GM18861 (cell line): ENCODE measurements around the gene MDK.

Experiments
- ATAC-seq: cut with Tn5 transposase; IDR thresholded peaks from one replicate; pipeline ENCODE4 v1.9.1; 2021; ENCODE audit not compliant: unreplicated experiment

Gene MDK

GRCh38 chr11:46393231-46393616, 11.8 kb downstream of the MDK start:
- ATAC-seq: no peak

- no peak for ATAC-seq
Measured at GRCh38 chr11:46393759-46394158, 12.3 kb downstream of the MDK start.

GRCh38 chr11:46397526-46397925, 16.1 kb downstream of the MDK start:
- ATAC-seq: no peak

GRCh38 chr11:46402957-46403902, 21.8 kb downstream of the MDK start:
- no peak for ATAC-seq

GRCh38 chr11:46404476-46405017, 23.1 kb downstream of the MDK start:
- no peak for ATAC-seq

DNA sequence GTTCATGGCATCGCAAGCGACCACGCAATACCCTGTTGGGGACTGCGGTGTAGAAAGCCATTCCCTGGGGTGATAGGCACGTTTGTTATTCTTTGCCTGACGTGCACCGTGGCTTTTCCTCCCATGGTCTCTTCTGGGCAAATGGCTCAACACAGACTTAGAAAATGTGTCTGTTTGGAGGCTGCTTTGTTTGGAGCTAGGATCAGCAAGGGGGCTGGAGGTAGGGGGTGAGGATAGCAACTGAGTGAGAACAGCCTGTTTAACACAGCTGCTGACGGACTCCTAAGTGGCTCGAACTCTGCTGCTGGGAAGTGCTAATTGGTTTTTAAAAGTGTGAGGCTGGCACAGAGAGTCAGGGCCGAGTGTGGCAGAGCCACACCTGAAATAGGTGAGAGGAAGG, 26.2 kb downstream of the MDK start:
- ATAC-seq: no peak

DNA sequence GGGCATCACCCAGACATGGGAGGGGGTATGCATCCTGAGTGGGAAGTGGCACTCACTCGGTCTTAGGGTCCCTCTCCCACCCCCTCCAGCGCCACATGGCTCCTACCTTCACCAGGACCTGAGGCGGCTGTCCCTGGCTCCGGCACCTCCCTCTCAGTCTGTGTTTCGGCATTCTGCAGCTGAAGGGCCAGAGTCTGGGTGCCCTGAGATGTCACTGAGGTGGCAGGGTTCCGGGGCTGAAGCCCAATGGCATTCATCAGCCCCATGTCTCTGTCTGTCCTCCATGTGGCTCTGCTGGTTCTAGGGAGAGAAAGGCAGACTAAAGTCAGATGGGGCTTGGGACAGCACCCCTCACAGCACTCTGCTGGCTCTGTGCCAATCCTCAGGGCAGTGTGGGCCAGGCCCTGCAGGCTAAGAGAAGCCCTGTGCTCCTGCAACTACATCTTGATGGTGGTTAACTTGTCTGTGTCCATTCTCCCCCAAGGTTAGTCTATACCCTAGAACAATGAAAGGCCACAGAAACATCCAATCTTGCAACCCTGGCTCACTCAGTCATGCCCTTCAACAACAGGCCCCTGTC, 27.0 kb downstream of the MDK start:
- ATAC-seq: no peak

DNA sequence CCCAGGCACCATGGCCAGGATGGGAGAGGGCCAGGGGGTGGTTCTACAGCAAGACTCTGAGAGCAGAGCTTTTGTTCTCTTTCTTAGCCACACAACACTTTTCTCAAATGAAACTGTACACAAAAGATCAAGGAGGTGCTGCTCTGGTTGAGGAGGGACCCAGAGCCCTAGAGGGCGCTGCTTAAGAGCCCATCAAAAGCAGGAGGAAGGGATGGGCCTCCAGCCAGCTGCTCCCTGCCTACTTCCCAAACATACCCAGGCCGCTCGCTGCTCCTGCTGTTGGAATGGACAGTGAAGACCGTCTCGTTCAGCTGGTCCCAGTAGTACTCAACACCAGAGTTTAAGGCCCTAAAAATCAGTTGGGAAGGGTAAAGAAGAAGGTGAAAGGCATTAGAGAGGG, 28.6 kb downstream of the MDK start:
- ATAC-seq: no peak

GRCh38 chr11:46413760-46414465, 32.4 kb downstream of the MDK start:
- no peak for ATAC-seq

- ATAC-seq: no peak
Measured at GRCh38 chr11:46414466-46414796, 33.0 kb downstream of the MDK start.

DNA sequence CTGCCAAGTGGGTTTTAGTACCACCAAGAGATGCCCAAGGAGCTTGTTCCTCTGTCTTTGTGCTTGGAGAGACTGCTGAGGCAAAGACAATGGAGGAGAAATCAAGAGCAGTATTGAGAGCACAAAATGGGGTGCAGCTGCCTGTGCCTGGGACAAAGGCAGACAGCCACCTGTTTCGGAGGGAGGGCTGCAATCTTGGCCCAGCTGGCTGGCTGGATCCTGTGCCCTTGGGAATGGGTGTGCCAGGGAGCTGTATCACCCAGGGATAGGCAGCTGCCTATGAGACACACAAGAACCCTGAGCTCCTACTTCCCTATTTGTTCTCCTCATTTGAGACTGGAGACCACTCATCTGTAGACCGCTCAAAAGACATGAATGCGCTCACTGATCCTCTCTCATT, 33.4 kb downstream of the MDK start:
- no peak for ATAC-seq

DNA sequence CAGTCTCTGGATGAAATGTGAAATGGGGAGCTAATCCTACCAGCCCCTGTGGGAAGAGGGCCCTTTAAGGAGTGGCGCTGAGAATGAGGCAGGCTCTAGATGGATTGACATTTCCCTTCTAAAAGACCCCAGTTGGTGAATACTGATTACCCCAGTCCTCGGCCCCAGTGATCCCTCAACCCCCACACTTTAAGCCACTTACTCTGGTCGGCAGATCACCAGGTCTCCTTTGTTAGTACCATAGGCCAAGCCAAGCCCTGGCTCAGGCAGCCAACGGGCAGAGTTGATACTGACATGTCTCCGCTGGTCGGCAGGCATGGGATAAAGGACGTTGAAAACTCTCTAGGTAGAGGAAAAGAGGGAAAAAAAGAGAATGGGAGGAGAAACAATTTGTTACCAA, 36.2 kb downstream of the MDK start:
- no peak for ATAC-seq

DNA sequence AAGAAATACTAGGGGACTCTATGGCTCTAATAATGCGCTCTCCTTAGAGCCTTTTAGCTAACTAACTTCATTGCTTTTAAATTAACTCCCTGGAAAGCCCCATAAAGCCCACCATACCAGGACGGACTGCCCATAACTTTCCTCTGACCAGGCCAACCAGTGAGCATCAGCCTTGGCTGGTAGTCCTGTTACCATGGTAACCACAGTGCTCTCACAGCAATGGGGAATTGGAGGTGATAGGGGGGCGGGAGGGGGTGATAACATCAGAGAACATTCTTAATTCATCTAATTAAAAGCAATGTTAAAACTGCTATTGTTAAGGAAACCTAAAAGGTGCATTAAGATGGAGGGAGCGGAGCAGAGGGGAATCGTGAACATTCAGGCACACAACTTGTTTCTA, 37.3 kb downstream of the MDK start:
- no peak for ATAC-seq

- ATAC-seq: no peak
Measured at GRCh38 chr11:46420513-46420912, 39.0 kb downstream of the MDK start.

DNA sequence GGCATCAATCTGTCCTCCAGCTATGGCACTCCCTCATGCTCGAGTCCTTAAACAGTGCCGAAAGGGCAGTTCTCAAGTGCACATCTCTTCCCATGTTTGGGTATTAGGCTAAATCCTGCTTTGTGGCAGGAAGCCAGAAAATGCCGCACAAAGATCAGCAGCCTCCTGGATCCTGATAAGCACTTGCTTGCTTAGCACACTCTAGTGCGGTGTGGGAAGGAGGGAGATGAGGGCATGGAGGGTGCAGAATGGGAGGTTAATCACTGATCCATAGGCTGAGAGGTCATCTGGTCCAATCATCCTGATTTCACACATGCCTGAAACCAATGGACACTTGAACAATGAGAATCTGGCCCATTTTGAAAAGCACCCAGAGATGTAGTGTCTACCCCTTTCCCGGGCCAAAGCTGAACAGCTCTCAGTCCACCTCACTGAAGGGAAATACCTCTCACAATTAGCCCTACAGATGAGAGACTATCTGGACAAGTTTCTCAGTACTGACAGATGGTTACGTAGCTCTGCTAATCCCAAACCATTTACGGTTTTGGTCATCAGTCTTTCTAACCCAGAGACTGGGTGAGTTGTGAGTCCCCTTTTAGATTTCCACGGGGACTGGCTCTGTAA, 39.9 kb downstream of the MDK start:
- ATAC-seq: no peak

GRCh38 chr11:46422588-46422987, 41.1 kb downstream of the MDK start:
- no peak for ATAC-seq

DNA sequence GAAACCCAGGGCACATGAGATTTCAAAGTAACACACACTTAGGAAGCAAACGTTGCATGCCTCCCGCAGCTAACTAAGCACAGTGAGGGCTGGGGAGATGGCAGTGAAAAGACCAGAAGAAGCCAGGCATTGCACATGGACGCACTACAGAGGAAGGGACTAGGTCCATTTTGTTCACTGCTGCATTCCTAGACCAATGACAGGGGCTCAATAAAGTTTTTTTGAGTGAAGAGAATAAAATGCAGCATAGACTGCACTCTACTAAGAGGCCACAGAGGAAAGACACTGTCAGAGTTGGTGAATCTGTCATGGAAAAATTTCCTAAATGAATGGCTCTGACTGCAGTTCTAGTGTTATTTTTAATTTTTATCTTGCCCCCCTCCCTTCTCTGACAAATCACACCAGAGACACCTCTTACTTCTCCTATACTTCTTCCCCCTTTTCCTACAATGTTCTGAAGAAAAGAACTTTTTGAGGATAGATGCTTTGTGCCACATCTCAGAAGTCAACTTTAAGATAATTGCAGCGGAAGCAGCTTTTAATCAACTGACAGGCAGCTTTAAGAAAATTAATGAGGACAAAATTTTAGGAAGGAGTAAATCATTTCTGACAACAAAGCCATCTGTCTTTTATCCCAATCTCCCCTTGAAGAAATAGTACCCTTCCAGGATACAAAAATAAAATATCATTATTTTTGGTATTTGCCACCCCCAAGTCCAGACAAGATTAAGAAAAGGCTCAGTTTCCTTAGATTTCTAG, 44.9 kb downstream of the MDK start:
- ATAC-seq: no peak

DNA sequence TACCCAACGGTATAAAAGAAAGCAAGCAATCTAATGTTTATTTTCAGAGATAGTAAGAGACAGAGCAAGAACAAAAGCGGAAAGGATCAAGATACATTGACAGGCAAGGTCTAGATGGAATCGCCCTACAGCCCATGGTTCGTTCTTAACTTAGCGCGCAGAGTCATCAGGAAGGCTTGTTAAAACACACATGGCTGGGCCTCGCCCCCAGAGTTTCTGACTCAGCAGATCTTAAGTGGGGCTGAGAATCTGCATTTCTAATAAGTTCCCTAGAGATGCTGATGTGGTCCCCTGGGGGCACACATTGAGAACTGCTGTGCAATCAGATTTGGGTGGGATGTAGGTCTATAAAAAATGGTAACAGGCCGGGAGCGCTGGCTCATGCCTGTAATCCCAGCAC, 45.9 kb downstream of the MDK start:
- ATAC-seq: no peak

GRCh38 chr11:46429717-46430116, 48.2 kb downstream of the MDK start:
- ATAC-seq: no peak

DNA sequence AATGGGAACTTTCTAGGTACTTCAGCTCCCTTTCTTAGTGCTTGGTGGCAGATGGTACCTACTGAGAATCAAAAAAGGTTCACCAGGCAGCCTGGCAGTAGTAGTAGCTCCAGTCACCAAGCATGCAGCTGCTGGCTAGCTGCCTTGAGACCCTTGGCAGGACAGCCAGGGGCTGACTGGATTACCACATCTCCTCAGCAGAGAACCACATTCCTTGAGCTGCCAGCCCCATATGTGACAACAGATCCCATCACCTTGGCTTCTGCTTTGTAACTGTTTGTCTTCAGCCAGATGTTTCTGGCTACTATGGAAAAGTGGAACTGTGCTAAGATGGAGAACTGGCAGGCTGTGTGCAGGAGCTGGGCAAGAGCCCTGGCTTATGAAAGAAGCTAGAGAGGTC, 49.7 kb downstream of the MDK start:
- ATAC-seq: no peak
